ENCODE measurements around the gene ANKS3.

ANKS3 gene

GRCh38 chr16:4651827-4652226, 82.2 kb downstream of the ANKS3 start:
- TF ChIP-seq TCF12 (IDR thresholded peaks at IDR 0.05; ENCODE audit: low read depth): no peak
- no peak for TF ChIP-seq TEAD4 (IDR thresholded peaks at IDR 0.05)
- TF ChIP-seq YY1 (IDR thresholded peaks at IDR 0.05; ENCODE audit: low read depth): no peak
- no peak for TF ChIP-seq EP300 (IDR thresholded peaks at IDR 0.05; ENCODE audit: borderline replicate concordance)
- TF ChIP-seq RAD21 (IDR thresholded peaks at IDR 0.05; ENCODE audit: low read depth): no peak
- TF ChIP-seq USF1 (IDR thresholded peaks at IDR 0.05): no peak

GRCh38 chr16:4650443-4651074, 83.5 kb downstream of the ANKS3 start:
- TF ChIP-seq YY1 (IDR thresholded peaks at IDR 0.05; ENCODE audit: low read depth) (peak; percentile 70; the same call in 1 of the 2 replicates), USF1 (IDR thresholded peaks at IDR 0.05) (peak; percentile 88), MAX (IDR thresholded peaks at IDR 0.05) (peak; percentile 79), RAD21 (IDR thresholded peaks at IDR 0.05; ENCODE audit: low read depth) (peak; percentile 50; the same call in 1 of the 2 replicates), NFIC (IDR thresholded peaks at IDR 0.05) (peak; percentile 72)

- TF ChIP-seq MAX (IDR thresholded peaks at IDR 0.05): no peak
- no peak for TF ChIP-seq REST (IDR thresholded peaks at IDR 0.05; ENCODE audit: low read depth)
- TF ChIP-seq TCF12 (IDR thresholded peaks at IDR 0.05; ENCODE audit: low read depth): no peak
- no peak for TF ChIP-seq YY1 (IDR thresholded peaks at IDR 0.05; ENCODE audit: low read depth)
- no peak for TF ChIP-seq FOXM1 (IDR thresholded peaks at IDR 0.05; ENCODE audit: borderline replicate concordance, low read depth)
- TF ChIP-seq EGR1 (IDR thresholded peaks at IDR 0.05): no peak
- no peak for TF ChIP-seq RAD21 (IDR thresholded peaks at IDR 0.05; ENCODE audit: low read depth)
- no peak for TF ChIP-seq CREB1 (IDR thresholded peaks at IDR 0.05; ENCODE audit: low read depth)
- TF ChIP-seq NFIC (IDR thresholded peaks at IDR 0.05): no peak
- no peak for TF ChIP-seq CEBPB (IDR thresholded peaks at IDR 0.05)
- no peak for TF ChIP-seq TEAD4 (IDR thresholded peaks at IDR 0.05)
- no peak for TF ChIP-seq ZBTB7A (IDR thresholded peaks at IDR 0.05; ENCODE audit: low read depth)
- no peak for TF ChIP-seq EP300 (IDR thresholded peaks at IDR 0.05; ENCODE audit: borderline replicate concordance)
- no peak for TF ChIP-seq USF1 (IDR thresholded peaks at IDR 0.05)
- TF ChIP-seq TAF1 (IDR thresholded peaks at IDR 0.05; ENCODE audit: low read depth): no peak
Observed at GRCh38 chr16:4649744-4650442, 84.2 kb downstream of the ANKS3 start.

GRCh38 chr16:4648917-4649316, 85.2 kb downstream of the ANKS3 start:
- TF ChIP-seq FOXM1 (IDR thresholded peaks at IDR 0.05; ENCODE audit: borderline replicate concordance, low read depth): no peak
- no peak for TF ChIP-seq EP300 (IDR thresholded peaks at IDR 0.05; ENCODE audit: borderline replicate concordance)

GRCh38 chr16:4647644-4647980, 86.5 kb downstream of the ANKS3 start:
- no peak for TF ChIP-seq CREB1 (IDR thresholded peaks at IDR 0.05; ENCODE audit: low read depth)
- TF ChIP-seq REST (IDR thresholded peaks at IDR 0.05; ENCODE audit: low read depth): no peak
- TF ChIP-seq NFIC (IDR thresholded peaks at IDR 0.05): no peak
